Aorta (tissue), 5 donors: ENCODE data around the gene NUDT13. TPM values are rescaled to one million over a fixed set of nuclear protein-coding genes. Genes with fewer than 3 reads are reported as not detected.
A peak's percentile ranks its signal among the peaks of the same experiment; 100 is the strongest.

Experiments
- ATAC-seq: fragments of 200-7000 bp; cut with Tn5 transposase; one replicate; pipeline ENCODE4 v1.9.1; 2022; ENCODE audit warnings: moderate library complexity; ENCODE audit not compliant: low FRiP score
- DNase-seq, 2 donors: peaks; one replicate each; pipeline ENCODE4 v3.0.0-alpha.2; 2020
- H3K27ac ChIP-seq, 2 donors: one replicate each; pipeline ENCODE4 v1.5.1; 2013; ENCODE audit warnings: low read length in 2 of 2, mild to moderate bottlenecking in 2 of 2, moderate library complexity in 2 of 2, control low read depth in 1 of 2, inconsistent platforms in 1 of 2, low read depth in 1 of 2
- H3K27me3 ChIP-seq, 2 donors: one replicate each; pipeline ENCODE4 v1.6.1; 2013; ENCODE audit warnings: control low read depth in 1 of 2, low read length in 1 of 2, mild to moderate bottlenecking in 1 of 2, moderate library complexity in 1 of 2; ENCODE audit not compliant: insufficient read depth in 2 of 2, control insufficient read depth in 1 of 2
- H3K36me3 ChIP-seq, 2 donors: one replicate each; pipeline ENCODE4 v1.6.1; 2013; ENCODE audit warnings: control low read depth in 1 of 2, low read length in 1 of 2, mild to moderate bottlenecking in 1 of 2; ENCODE audit not compliant: insufficient read depth in 2 of 2, control insufficient read depth in 1 of 2
- H3K4me1 ChIP-seq, 2 donors: one replicate each; pipeline ENCODE4 v1.6.1; 2013; ENCODE audit warnings: low read length in 2 of 2, control low read depth in 1 of 2, mild to moderate bottlenecking in 1 of 2, moderate library complexity in 1 of 2; ENCODE audit not compliant: insufficient read depth in 2 of 2, control insufficient read depth in 1 of 2
- H3K4me3 ChIP-seq, 2 donors: one replicate each; pipeline ENCODE4 v1.5.1; 2013; ENCODE audit warnings: low read length in 2 of 2, control low read depth in 1 of 2, mild to moderate bottlenecking in 1 of 2
- H3K9me3 ChIP-seq: one replicate; pipeline ENCODE4 v1.6.1; 2013; ENCODE audit warnings: mild to moderate bottlenecking, low read length; ENCODE audit not compliant: control insufficient read depth
- WGBS, 2 donors: extraction: QIAGEN DNeasy Blood & Tissue Kit; methylation state at CpG; one replicate each; pipeline ENCODE4 v1.1.7; 2013; 5-methylcytosine and 5-hydroxymethylcytosine counted together
- intact Hi-C, 2 donors: fragments of 100-400 bp; cut with DNase I; formaldehyde crosslinking; loops; one replicate each; pipeline versions ENCODE4 v1.14.2 to v1.15.0; 2022
- polyA plus RNA-seq, 2 donors: library from polyadenylated mRNA; stranded (reverse); fragments of 200-250 nt; gene quantifications; one replicate each; pipeline ENCODE4 v1.2.3, GENCODE V29; 2013
- total RNA-seq, 2 donors: library from RNA; stranded (reverse); fragmentation: NEBNext Ultra II Directional; extraction: Animal tissue kit (Norgen Biotek cat#: 25700); gene quantifications; one replicate each; pipeline ENCODE4 v1.2.1, GENCODE V29; 2021
- donor health status: healthy with polysubstance abuse.
- donor health status: Bipolar disorder and iron deficiency.
- donor health status: DM: no; HTN: no; CAD: no.
- donor health status: DM: no; HTN: no; CAD: no.
- donor health status: DM: yes; HTN: yes; CAD: no.

Gene NUDT13
- total and polyA plus RNA-seq, 4 donors, result 1.1 to 3.6 (median 2.1) TPM

DNA sequence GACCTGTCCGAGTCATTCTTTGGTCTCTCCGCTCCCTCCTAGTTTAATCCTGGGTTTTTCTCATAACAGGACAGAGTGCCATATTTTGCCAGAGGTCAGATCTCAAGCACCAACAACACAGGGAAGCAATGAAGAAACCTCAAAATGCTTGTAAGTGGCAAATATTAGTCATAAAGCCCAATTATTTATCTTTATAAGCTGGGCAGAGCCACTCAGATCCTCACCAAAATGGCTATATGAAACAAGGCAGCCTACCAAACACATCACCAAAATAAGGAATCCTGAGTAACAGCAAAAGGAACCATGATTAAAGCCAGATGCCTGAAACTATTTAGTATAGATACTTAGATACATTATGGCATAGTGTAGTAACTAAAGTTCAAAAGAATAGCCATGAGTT, 52.8 kb downstream of the NUDT13 start:
- Histone ChIP-seq H3K9me3 (no peaks in the 10 kb centered on the region), H3K4me1 (no peaks in the 10 kb centered on the region), H3K27ac (no peak overlapping the region), H3K4me3 (no peak overlapping the region), H3K27me3 (no peaks in the 10 kb centered on the region), H3K36me3 (no peaks in the 10 kb centered on the region)
- ATAC-seq, result no peak
- WGBS, 2 donors, result 91 to 92% methylated on average over 2 of the region's 2 CpGs
- intact Hi-C loops, result loop anchor here in 1 of 2 donors (10.0 kb wide), 1 partner anchor 68 kb away; the partner anchor contains the start of gene P4HA1
- DNase-seq, result no peak

DNA sequence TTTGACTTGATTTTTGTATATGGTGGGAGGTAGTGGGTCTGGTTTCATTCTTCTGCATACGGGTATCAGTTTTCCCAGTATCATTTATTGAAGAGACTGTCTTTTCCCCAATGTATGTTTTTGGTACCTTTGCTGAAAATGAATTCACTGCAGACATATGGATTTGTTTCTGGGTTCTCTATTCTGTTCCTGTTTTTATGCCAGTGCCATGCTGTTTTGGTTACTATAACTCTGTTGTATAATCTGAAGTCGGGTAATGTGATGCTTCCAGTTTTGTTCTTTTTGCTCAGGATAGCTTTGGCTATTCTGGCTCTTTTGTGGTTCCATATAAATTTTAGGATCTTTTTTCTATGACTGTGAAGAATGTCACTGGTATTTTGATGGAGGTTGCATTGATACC, 56.7 kb downstream of the NUDT13 start:
- H3K27ac ChIP-seq, result no peak overlapping the region
- no peak for ATAC-seq
- no peak for DNase-seq
- no peaks in the 10 kb centered on the region for H3K27me3 ChIP-seq
- no peaks in the 10 kb centered on the region for H3K9me3 ChIP-seq
- H3K4me1 ChIP-seq, result no peaks in the 10 kb centered on the region
- 79 to 85% methylated on average over 2 of the region's 2 CpGs for WGBS, 2 donors
- H3K36me3 ChIP-seq, result no peaks in the 10 kb centered on the region
- intact Hi-C loops, result loop anchor here (5.0 to 10.0 kb wide), 2 partner anchors 70 to 72 kb away; partner anchors contain the start of gene P4HA1 (in 2 of the 2)
- peak overlapping the region; percentile 88 to 91 for H3K4me3 ChIP-seq

DNA sequence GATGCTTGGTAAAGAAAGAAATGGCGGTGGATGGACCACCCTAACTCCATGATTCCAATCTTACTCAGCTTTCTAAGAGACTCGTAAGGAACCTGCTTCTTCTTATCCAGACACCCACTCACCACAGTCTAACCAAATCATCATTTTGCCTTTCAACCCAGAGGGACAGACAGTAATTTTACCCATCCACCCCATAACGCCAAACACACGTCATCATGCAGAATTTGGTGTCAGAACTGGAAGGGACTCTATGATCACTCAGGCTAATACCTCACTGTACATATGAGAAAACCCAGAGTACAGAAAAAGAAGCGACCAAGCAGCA, 57.2 kb downstream of the NUDT13 start:
- WGBS, 2 donors, result 8 to 11% methylated on average over 5 of the region's 5 CpGs
- Histone ChIP-seq H3K4me1 (no peaks in the 10 kb centered on the region), H3K27ac (peak overlapping the region; percentile 91 to 92), H3K9me3 (no peaks in the 10 kb centered on the region), H3K4me3 (peak overlapping the region; percentile 88 to 91), H3K36me3 (no peaks in the 10 kb centered on the region), H3K27me3 (no peaks in the 10 kb centered on the region)
- intact Hi-C loops, result loop anchor here (5.0 to 10.0 kb wide), 2 partner anchors 70 to 73 kb away; partner anchors contain the start of gene P4HA1 (in 2 of the 2)
- ATAC-seq (no peak), DNase-seq (no peak)

DNA sequence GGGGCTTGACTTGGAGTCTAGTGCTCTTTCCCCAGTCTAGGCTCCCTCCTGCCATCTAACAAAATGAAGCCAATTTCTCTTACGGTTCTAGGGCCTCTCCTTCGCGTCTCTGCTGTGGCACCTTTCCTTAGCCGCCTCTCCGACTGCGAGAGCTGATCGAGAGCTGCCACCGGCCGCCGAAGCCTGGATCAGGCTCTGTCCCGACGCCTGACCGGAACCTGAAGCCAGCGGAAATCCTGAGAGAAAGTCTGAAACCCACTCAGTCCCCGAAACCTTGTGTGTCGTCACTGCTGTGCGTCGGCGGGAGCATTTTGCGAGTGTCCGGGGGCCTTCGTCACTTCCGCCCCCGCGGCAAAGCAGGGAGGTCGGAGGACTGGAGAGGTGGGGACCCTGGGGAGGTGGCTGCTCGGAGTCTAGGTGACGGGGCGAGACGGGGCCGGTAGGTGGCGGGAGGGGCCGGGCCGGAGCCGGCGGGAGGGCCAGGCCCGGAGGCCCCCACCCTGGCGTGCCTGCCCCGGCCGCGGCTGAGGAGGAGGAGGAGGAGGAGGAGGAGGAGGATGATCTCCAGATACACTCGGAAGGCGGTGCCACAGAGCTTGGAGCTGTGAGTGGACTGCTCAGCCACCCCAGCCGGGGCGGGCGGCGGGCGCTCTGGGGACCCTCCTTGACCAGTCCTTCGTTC, 57.7 kb downstream of the NUDT13 start, which contains the start of the genes ECD and FAM149B1:
ECD (minus strand) TSS at position 226 of the 682 bp plus-strand sequence. CDS start 4,071 bp downstream, outside the sequence.
FAM149B1 (plus strand) TSS at position 337 of the 682 bp plus-strand sequence; CDS start at position 558, 221 bp downstream.
- peak; percentile 97 to 98 for DNase-seq
- Histone ChIP-seq H3K27ac (peak within 1 kb of the TSS; percentile 91 to 92), H3K4me1 (no peaks in the 10 kb centered on the region), H3K4me3 (peak within 1 kb of the TSS; percentile 88 to 91), H3K36me3 (no peaks in the 10 kb centered on the region), H3K9me3 (no peaks in the 10 kb centered on the region), H3K27me3 (no peaks in the 10 kb centered on the region)
- ATAC-seq, result peak; percentile 98
- WGBS, 2 donors, result 0 to 1% methylated on average over 36 to 49 of the region's 49 CpGs
- intact Hi-C loops, result loop anchor here (5.0 to 10.0 kb wide), 2 partner anchors 71 to 73 kb away; partner anchors contain the start of gene P4HA1 (in 2 of the 2)

DNA sequence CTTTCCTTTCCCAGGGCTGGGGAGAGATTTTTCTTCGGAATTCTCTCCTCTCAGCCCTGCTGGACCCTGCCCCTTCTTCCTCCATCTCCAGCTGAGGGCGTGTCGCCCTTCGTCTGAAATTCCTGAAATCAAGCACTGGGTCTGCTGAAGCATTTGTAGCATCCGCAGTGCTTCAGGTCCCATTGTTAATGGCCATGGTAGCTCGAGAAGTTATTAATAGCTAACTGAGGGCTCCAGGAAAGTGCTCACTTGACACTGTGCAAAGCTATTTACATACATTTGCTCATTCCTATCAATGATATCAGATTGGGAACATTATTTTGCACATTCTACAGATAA, 58.2 kb downstream of the NUDT13 start:
- intact Hi-C loops, result loop anchor here (5.0 to 10.0 kb wide), 2 partner anchors 71 to 74 kb away; partner anchors contain the start of gene P4HA1 (in 2 of the 2)
- ATAC-seq (no peak), DNase-seq (no peak)
- no peaks in the 10 kb centered on the region for H3K27me3 ChIP-seq
- no peaks in the 10 kb centered on the region for H3K36me3 ChIP-seq
- peak overlapping the region; percentile 49 to 77 for H3K27ac ChIP-seq
- no peaks in the 10 kb centered on the region for H3K4me1 ChIP-seq
- 0% methylated on average over 6 of the region's 6 CpGs for WGBS, 2 donors
- H3K9me3 ChIP-seq, result no peaks in the 10 kb centered on the region
- peak overlapping the region; percentile 79 to 91 for H3K4me3 ChIP-seq

DNA sequence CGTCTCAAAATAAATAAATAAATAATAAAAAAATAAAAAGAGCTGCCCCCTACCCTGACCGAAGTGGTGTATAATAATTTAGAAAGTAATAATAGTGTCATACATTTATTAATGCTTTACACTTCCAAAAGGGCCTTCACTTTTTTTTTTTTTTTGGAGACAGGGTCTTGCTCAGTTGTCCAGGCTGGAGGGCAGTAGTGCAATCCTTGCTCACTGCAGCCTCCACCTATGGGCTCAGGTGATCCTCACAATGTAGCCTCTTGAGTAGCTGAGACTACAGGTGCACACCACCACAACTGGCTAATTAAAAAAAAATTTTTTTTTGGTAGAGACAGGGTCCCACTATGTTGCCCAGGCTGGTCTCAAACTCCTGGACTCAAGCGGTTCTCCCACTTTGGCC, 59.1 kb downstream of the NUDT13 start:
- WGBS, 2 donors, result 91 to 95% methylated on average over 3 of the region's 3 CpGs

DNA sequence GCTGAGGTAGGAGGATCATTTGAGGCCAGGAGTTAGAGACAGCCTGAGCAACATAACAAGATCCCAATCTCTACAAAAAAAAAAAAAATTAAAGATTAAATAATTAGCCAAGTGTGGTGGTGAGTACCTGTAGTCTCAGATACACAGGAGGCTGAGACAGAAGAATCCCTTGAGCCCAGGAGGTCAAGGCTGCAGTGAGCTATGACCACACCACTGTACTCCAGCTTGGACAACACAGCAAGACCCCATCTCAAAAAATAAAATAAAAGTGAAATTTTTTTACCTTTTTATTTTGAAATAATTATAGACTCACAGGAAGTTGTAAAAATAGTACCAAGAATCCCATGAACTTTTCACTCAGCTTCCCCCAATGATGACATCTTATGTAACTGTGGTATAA, 62.6 kb downstream of the NUDT13 start:
- ATAC-seq, result no peak
- intact Hi-C loops, result no loop called here
- no peak overlapping the region for H3K4me3 ChIP-seq
- H3K27me3 ChIP-seq, result no peaks in the 10 kb centered on the region
- DNase-seq, result no peak
- no peak overlapping the region for H3K27ac ChIP-seq
- no peaks in the 10 kb centered on the region for H3K9me3 ChIP-seq
- H3K4me1 ChIP-seq, result no peaks in the 10 kb centered on the region
- no peaks in the 10 kb centered on the region for H3K36me3 ChIP-seq

More for the DNA sequence above, 59.1 kb downstream of the NUDT13 start:
- H3K27ac ChIP-seq, result no peak overlapping the region
- intact Hi-C loops, result loop anchor here (5.0 to 10.0 kb wide), 2 partner anchors 72 to 75 kb away; partner anchors contain the start of gene P4HA1 (in 2 of the 2)
- ATAC-seq (no peak), DNase-seq (no peak)
- no peaks in the 10 kb centered on the region for H3K9me3 ChIP-seq
- H3K36me3 ChIP-seq, result no peaks in the 10 kb centered on the region
- no peak overlapping the region for H3K4me3 ChIP-seq
- H3K27me3 ChIP-seq, result no peaks in the 10 kb centered on the region
- H3K4me1 ChIP-seq, result no peaks in the 10 kb centered on the region

DNA sequence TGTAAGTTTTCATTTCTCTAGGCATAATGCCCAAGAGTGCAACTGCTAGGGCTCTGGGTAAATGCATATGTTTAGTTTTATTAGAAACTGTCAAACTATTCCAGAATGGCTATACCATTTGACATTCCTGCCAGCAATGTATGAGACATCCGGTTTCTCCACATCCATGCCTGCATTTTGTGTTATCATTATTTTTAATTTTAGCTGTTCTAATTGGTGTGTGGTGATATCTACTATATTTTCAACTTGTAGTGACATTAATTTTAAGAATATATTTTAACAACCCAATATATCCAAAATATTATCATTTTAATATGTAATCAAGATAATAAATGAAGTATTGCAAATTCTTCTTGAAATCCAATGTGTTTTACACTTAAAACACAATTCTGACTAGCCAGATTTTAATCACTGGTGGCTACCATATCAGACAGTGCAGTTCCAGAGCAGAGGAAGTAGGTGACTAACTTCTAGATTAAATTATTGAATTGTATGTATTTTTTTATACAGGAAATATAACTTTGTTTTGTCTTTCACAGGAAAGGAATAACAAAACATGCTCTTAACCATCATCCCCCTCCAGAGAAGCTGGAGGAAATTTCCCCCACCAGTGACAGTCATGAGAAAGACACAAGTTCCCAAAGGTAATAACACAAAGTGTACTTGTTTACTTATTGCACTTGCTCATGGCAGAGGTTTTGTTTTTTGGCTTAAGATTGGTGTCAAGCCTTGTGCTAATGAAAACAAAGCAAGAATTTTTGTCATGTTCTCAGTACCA, 64.1 kb downstream of the NUDT13 start:
- Histone ChIP-seq H3K27ac (no peak overlapping the region), H3K36me3 (no peaks in the 10 kb centered on the region), H3K4me3 (no peak overlapping the region), H3K4me1 (no peaks in the 10 kb centered on the region), H3K27me3 (no peaks in the 10 kb centered on the region), H3K9me3 (no peaks in the 10 kb centered on the region)
- ATAC-seq (no peak), DNase-seq (no peak)
- 94 to 97% methylated on average over 1 of the region's 1 CpG for WGBS, 2 donors
- intact Hi-C loops, result no loop called here
